GM13977 (cell line): Measurements from ENCODE around the gene MRPL48.

ENCODE experiments used
- DNase-seq: peaks from one replicate; pipeline ENCODE4 v3.0.0; 2012; ENCODE audit warnings: low spot score
- CTCF ChIP-seq: IDR thresholded peaks from 2 replicates; pipeline ENCODE4 v1.5.1; 2012; ENCODE audit warnings: mild to moderate bottlenecking, control low read depth; ENCODE audit not compliant: insufficient read depth; ENCODE audit errors: extremely low read depth, missing control alignments
- in situ Hi-C: fragments of 300-500 bp; cut with MboI; formaldehyde crosslinking; loops from one replicate; pipeline ENCODE4 v1.12.0; 2022; ENCODE audit warnings: low sequenced_read_pairs, low pct_unique_long_range_greater_than_20kb, mixed read lengths, inconsistent platforms; ENCODE audit not compliant: unreplicated experiment

MRPL48 gene

GRCh38 chr11:73854680-73855079 lies 67.0 kb downstream of the MRPL48 start:
- TF ChIP-seq CTCF: no peak
- in situ Hi-C loops: no loop called here
- DNase-seq: no peak

GRCh38 chr11:73856031-73856567 lies 68.4 kb downstream of the MRPL48 start:
- in situ Hi-C loops: no loop called here
- no peak for DNase-seq
- no peak for TF ChIP-seq CTCF

- no peak for TF ChIP-seq CTCF
- no peak for DNase-seq
- in situ Hi-C loops: no loop called here
These were observed 72.0 kb downstream of the MRPL48 start for GRCh38 chr11:73859671-73860070.

GRCh38 chr11:73860202-73860601 lies 72.5 kb downstream of the MRPL48 start:
- DNase-seq: no peak
- in situ Hi-C loops: no loop called here
- no peak for TF ChIP-seq CTCF

GRCh38 chr11:73862986-73863385 lies 75.3 kb downstream of the MRPL48 start:
- no peak for TF ChIP-seq CTCF
- no peak for DNase-seq
- in situ Hi-C loops: no loop called here

GRCh38 chr11:73866095-73866579 lies 78.5 kb downstream of the MRPL48 start:
- DNase-seq: no peak
- in situ Hi-C loops: no loop called here
- TF ChIP-seq CTCF: no peak
